OCI-LY3 (cell line): ENCODE results near the gene DCC.

ENCODE experiments used
- CTCF ChIP-seq: fragments of 200-600, 300-600 bp; sonication (generic); IDR thresholded peaks from 2 replicates; pipeline ENCODE4 v1.5.1; 2014; ENCODE audit warnings: antibody characterized with exemption, low read length, low read depth
- EZH2phosphoT487 ChIP-seq: fragments of 200-600 bp; shearing (Covaris generic); IDR thresholded peaks from 2 replicates; pipeline ENCODE4 v1.6.1; 2018; ENCODE audit warnings: antibody characterized with exemption, mixed run types, low read depth

GRCh38 chr18:52764316-52764715, 424.3 kb downstream of the DCC start:
- TF ChIP-seq EZH2phosphoT487 (no peak), CTCF (no peak)
